HG03565 (cell line): ENCODE results near the gene CNTN5.

Experiments used
- ATAC-seq: cut with Tn5 transposase; IDR thresholded peaks from one replicate; pipeline ENCODE4 v1.9.1; 2021; ENCODE audit warnings: mild to moderate bottlenecking, moderate library complexity; ENCODE audit not compliant: unreplicated experiment

The CNTN5 gene

GRCh38 chr11:99589771-99590170 lies 569.0 kb downstream of the CNTN5 start:
- no peak for ATAC-seq

GRCh38 chr11:99592266-99592665 lies 571.5 kb downstream of the CNTN5 start:
- no peak for ATAC-seq

- ATAC-seq, result no peak
These were observed 572.4 kb downstream of the CNTN5 start for GRCh38 chr11:99593197-99593596.

- ATAC-seq, result no peak
These were observed 580.4 kb downstream of the CNTN5 start for GRCh38 chr11:99601179-99601578.

GRCh38 chr11:99614352-99614751 lies 593.6 kb downstream of the CNTN5 start:
- ATAC-seq, result no peak

- no peak for ATAC-seq
These were observed 609.9 kb downstream of the CNTN5 start for GRCh38 chr11:99630629-99631028.

- ATAC-seq, result no peak
These were observed 610.9 kb downstream of the CNTN5 start for GRCh38 chr11:99631618-99632017.

GRCh38 chr11:99632969-99633368 lies 612.2 kb downstream of the CNTN5 start:
- no peak for ATAC-seq

GRCh38 chr11:99634581-99634980 lies 613.8 kb downstream of the CNTN5 start:
- no peak for ATAC-seq

- ATAC-seq, result no peak
These were observed 617.4 kb downstream of the CNTN5 start for GRCh38 chr11:99638073-99638553.

- no peak for ATAC-seq
These were observed 619.9 kb downstream of the CNTN5 start for GRCh38 chr11:99640671-99641070.

GRCh38 chr11:99645934-99646333 lies 625.2 kb downstream of the CNTN5 start:
- ATAC-seq, result no peak

GRCh38 chr11:99670067-99670676 lies 649.4 kb downstream of the CNTN5 start:
- no peak for ATAC-seq

GRCh38 chr11:99671808-99672409 lies 651.2 kb downstream of the CNTN5 start:
- ATAC-seq, result no peak

- ATAC-seq, result no peak
These were observed 655.5 kb downstream of the CNTN5 start for GRCh38 chr11:99676292-99676691.

- ATAC-seq, result no peak
These were observed 661.4 kb downstream of the CNTN5 start for GRCh38 chr11:99682171-99682570.

GRCh38 chr11:99682646-99683045 lies 661.9 kb downstream of the CNTN5 start:
- ATAC-seq, result no peak

GRCh38 chr11:99683933-99684332 lies 663.2 kb downstream of the CNTN5 start:
- no peak for ATAC-seq

- no peak for ATAC-seq
These were observed 666.1 kb downstream of the CNTN5 start for GRCh38 chr11:99686838-99687237.

GRCh38 chr11:99687320-99687719 lies 666.6 kb downstream of the CNTN5 start:
- no peak for ATAC-seq

- ATAC-seq, result no peak
These were observed 673.3 kb downstream of the CNTN5 start for GRCh38 chr11:99693941-99694492.

- ATAC-seq, result no peak
These were observed 674.4 kb downstream of the CNTN5 start for GRCh38 chr11:99695106-99695505.
